Pancreas (tissue), 10 donors: Measurements from ENCODE around the gene CTIF. TPM values are rescaled to one million over a fixed set of nuclear protein-coding genes. Genes with fewer than 3 reads are reported as not detected.

Experiments
- ATAC-seq, 4 donors: fragments of 200-7000 bp; cut with Tn5 transposase; one replicate each; pipeline versions ENCODE4 v1.8.0 to v1.9.1; 2020; ENCODE audit warnings: mild to moderate bottlenecking in 4 of 4, moderate library complexity in 4 of 4
- DNase-seq, 6 donors: peaks; one replicate each; pipeline ENCODE4 v3.0.0-alpha.2; 2020
- FAIRE-seq: peaks from 2 replicates; lab custom pipeline; 2012; peaks lifted over from hg19 to GRCh38; lab: Jason Lieb, UNC
- H3K27ac ChIP-seq, 4 donors: fragments of 200-600 bp; sonication (generic); 1 replicate in 3 of 4; 2 replicates in 1 of 4; pipeline versions ENCODE4 v1.5.0 to v1.8.0; 2020
- H3K27me3 ChIP-seq, 4 donors: fragments of 200-600 bp; one replicate each; pipeline ENCODE4 v1.8.0; 2021
- H3K36me3 ChIP-seq, 3 donors: fragments of 200-600 bp; sonication (generic) in 1 of 3; one replicate each; pipeline versions ENCODE4 v1.5.0 to v1.8.0; 2020 to 2021
- H3K4me1 ChIP-seq, 3 donors: fragments of 200-600 bp; one replicate each; pipeline ENCODE4 v1.8.0; 2021
- H3K4me3 ChIP-seq, 4 donors: fragments of 200-600 bp; sonication (generic) in 2 of 4; one replicate each; pipeline versions ENCODE4 v1.5.0 to v1.8.0; 2020 to 2021
- H3K9me3 ChIP-seq, 4 donors: fragments of 200-600 bp; one replicate each; pipeline ENCODE4 v1.8.0; 2021
- WGBS, 2 donors: extraction: QIAGEN DNeasy Blood & Tissue Kit; methylation state at CpG; one replicate each; pipeline ENCODE4 v1.1.7; 2013; 5-methylcytosine and 5-hydroxymethylcytosine counted together
- intact Hi-C, 3 donors: fragments of 100-400 bp; cut with DNase I; formaldehyde crosslinking; loops; one replicate each; pipeline versions ENCODE4 v1.11.1 to v1.14.2; 2022
- polyA plus RNA-seq, 2 donors: library from polyadenylated mRNA; stranded (reverse); fragments of 200-250 nt; gene quantifications; one replicate each; pipeline ENCODE4 v1.2.3, GENCODE V29; 2013
- total RNA-seq, 6 donors: library from RNA; stranded (reverse); fragmentation: NEBNext Ultra II Directional in 4 of 6; extraction: Animal tissue kit (Norgen Biotek cat#: 25700) in 4 of 6; gene quantifications; one replicate each; pipeline versions ENCODE4 v1.2.1 to v1.2.4, GENCODE V29; 2021 to 2023
- TF ChIP-seq, protein P1 (sequence below), 4 donors: fragments of 200-600 bp; sonication (generic) in 3 of 4; IDR thresholded peaks; one replicate each; pipeline versions ENCODE4 v1.5.0 to v1.8.0; 2021; ENCODE audit warnings: antibody characterized with exemption in 4 of 4
- donor health status: healthy with polysubstance abuse.
- donor health status: DM: no; HTN: no; CAD: no; lungs with moderate emphysema.
- donor health status: DM: no; HTN: no; CAD: no.
- donor health status: control.
- donor health status: control.
- donor health status: Bipolar disorder and iron deficiency.
- donor health status: DM: yes; HTN: yes; CAD: no.
- donor health status: DM: no; HTN: no; CAD: no.
- donor health status: DM: no; HTN: no; CAD: no.
- donor health status: DM: yes; HTN: yes; CAD: no.

Gene CTIF
- total and polyA plus RNA-seq, 8 donors: 15.1 to 27.4 (median 16.7) TPM

DNA sequence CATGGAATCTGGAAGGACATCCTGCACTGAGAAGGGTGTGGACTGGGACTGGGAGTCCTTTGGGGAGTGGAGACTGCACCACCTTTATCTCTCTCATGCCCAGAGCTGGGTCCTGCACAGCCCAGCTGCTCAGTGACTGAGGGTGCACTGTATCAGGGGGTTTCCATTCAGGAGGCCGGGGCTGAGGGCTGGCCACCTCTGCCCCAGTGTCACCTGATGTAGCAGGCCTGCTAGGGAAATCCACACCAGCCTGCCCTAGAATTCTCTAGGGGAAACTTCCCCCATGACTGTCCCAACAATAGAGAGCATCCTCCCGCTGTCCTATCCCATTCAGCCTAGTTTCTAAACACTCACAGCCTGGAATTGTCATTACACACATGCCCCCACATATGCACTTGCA lies 116.7 kb downstream of the CTIF start:
- intact Hi-C loops: no loop called here
- Histone ChIP-seq H3K4me1 (no peaks in the 10 kb centered on the region), H3K27me3 (no peaks in the 10 kb centered on the region), H3K36me3 (no peaks in the 10 kb centered on the region), H3K4me3 (no peak overlapping the region), H3K9me3 (no peaks in the 10 kb centered on the region), H3K27ac (no peak overlapping the region)
- TF ChIP-seq, protein P1, sequence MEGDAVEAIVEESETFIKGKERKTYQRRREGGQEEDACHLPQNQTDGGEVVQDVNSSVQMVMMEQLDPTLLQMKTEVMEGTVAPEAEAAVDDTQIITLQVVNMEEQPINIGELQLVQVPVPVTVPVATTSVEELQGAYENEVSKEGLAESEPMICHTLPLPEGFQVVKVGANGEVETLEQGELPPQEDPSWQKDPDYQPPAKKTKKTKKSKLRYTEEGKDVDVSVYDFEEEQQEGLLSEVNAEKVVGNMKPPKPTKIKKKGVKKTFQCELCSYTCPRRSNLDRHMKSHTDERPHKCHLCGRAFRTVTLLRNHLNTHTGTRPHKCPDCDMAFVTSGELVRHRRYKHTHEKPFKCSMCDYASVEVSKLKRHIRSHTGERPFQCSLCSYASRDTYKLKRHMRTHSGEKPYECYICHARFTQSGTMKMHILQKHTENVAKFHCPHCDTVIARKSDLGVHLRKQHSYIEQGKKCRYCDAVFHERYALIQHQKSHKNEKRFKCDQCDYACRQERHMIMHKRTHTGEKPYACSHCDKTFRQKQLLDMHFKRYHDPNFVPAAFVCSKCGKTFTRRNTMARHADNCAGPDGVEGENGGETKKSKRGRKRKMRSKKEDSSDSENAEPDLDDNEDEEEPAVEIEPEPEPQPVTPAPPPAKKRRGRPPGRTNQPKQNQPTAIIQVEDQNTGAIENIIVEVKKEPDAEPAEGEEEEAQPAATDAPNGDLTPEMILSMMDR (IDR thresholded peaks at IDR 0.05): no peak
- no peak for FAIRE-seq
- DNase-seq: no peak
- ATAC-seq: no peak
- WGBS, 2 donors: 88 to 90% methylated on average over 2 of the region's 2 CpGs

DNA sequence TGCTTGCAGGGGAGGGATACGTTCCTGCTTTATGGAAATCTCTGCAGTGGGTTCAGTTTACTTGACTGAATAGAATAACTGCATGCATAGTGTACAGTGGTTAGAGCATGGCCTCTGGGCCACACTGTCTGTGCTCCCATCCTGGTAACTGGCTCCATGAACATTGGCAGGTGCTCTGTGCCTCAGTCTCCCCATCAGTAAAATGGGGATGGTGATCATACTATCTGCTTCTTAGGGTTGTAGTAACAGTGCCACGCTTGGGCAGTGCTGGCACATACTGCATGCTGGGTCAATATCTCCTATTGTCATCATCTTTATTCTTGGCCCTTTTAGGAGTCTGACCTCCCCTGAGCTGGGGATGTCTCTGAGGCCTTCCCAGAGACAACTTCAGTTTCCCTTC lies 117.3 kb downstream of the CTIF start:
- no peak for ATAC-seq
- Histone ChIP-seq H3K4me3 (no peak overlapping the region), H3K27ac (no peak overlapping the region), H3K4me1 (no peaks in the 10 kb centered on the region), H3K27me3 (no peaks in the 10 kb centered on the region), H3K36me3 (no peaks in the 10 kb centered on the region), H3K9me3 (no peaks in the 10 kb centered on the region)
- TF ChIP-seq, protein P1 (IDR thresholded peaks at IDR 0.05): no peak
- DNase-seq: no peak
- intact Hi-C loops: no loop called here
- WGBS, 2 donors: 84 to 85% methylated on average over 2 of the region's 2 CpGs
- no peak for FAIRE-seq

DNA sequence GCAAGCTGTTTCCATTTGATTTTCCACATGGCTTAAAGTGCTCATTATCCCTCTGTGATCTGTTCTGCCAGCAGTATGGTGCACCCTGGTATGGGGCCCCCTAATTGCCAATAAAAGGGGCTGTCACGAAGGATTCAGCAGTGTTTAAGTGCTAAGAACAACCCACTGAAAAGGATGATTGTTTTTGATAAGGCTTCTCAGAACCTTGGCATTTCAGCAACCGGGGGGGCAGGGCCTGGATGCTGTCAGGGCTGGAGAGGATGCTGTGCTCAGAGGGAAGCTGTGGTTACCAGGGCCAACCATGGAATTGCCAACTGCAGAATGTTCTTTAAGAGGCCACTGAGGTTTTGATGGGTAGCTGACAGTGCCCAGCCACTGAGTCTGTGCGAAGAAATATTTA lies 117.8 kb downstream of the CTIF start:
- no peak for ATAC-seq

DNA sequence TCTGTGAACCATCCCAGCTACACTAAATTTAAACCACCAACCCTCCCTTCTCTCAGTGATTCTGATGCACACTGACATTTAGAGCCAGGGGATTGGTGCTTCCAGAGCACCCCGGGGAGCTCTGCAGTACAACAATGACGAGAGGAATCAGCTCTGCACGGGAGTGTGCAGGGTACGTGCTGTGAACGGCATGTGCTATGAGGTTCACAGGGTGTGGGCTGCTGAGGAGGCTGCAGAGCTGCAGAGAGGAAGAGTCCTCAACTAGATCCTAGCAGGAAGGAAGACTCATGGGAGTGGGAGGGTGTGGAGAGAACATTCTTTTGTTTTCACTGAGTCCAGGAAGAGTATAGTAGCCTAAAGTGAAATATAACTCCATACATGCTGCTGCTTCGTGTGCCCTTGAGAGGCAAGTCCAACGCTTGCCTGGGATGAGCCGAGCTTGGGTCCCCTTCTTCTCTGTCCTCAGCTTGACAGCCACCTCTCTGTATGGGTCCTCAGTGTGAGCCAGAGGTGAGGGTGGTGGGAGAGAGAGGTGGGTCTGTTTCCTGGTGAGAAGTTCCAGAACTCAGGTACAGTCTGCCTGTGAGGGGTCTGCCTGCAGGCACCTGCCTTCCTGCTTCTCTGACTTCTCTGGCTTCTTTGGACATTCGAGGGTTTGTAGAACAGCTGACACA lies 118.8 kb downstream of the CTIF start:
- H3K27me3 ChIP-seq: no peaks in the 10 kb centered on the region
- no peaks in the 10 kb centered on the region for H3K36me3 ChIP-seq
- H3K27ac ChIP-seq: no peak overlapping the region
- ATAC-seq: no peak
- H3K4me1 ChIP-seq: no peaks in the 10 kb centered on the region
- no peak overlapping the region for H3K4me3 ChIP-seq
- H3K9me3 ChIP-seq: no peaks in the 10 kb centered on the region
- no peak for FAIRE-seq
- TF ChIP-seq, protein P1 (IDR thresholded peaks at IDR 0.05): no peak
- DNase-seq: no peak
- 81 to 90% methylated on average over 9 of the region's 9 CpGs for WGBS, 2 donors
- intact Hi-C loops: no loop called here

More for the DNA sequence above, 117.8 kb downstream of the CTIF start:
- TF ChIP-seq, protein P1 (IDR thresholded peaks at IDR 0.05): no peak
- intact Hi-C loops: no loop called here
- no peaks in the 10 kb centered on the region for H3K27me3 ChIP-seq
- FAIRE-seq: no peak
- no peak for DNase-seq
- WGBS, 2 donors: 86 to 94% methylated on average over 3 of the region's 3 CpGs
- H3K36me3 ChIP-seq: no peaks in the 10 kb centered on the region
- H3K27ac ChIP-seq: no peak overlapping the region
- H3K4me3 ChIP-seq: no peak overlapping the region
- H3K4me1 ChIP-seq: no peaks in the 10 kb centered on the region
- H3K9me3 ChIP-seq: no peaks in the 10 kb centered on the region

DNA sequence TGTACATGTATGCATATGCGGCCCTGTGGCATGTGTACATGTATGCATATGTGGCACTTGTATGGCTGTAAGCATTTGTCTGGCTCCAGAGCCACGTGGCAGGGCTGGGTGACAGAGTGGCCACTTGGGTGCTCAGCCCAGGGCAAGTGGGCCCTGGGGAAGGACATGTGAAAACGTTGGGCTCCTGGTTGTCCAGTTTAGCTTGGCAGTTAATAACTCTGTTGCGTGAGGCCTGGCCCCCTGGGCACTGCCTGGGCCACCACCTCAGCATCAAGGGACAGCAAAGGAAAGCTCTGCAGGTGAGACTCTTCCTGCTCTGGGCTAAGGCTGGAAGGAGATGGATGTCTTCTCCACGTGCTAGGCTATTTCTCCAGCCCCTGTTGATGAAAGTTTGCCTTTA lies 119.9 kb downstream of the CTIF start:
- intact Hi-C loops: no loop called here
- H3K4me1 ChIP-seq: no peaks in the 10 kb centered on the region
- H3K9me3 ChIP-seq: no peaks in the 10 kb centered on the region
- no peak overlapping the region for H3K27ac ChIP-seq
- no peaks in the 10 kb centered on the region for H3K36me3 ChIP-seq
- TF ChIP-seq, protein P1 (IDR thresholded peaks at IDR 0.05): no peak
- DNase-seq: no peak
- no peak for FAIRE-seq
- no peak overlapping the region for H3K4me3 ChIP-seq
- 76 to 79% methylated on average over 5 of the region's 5 CpGs for WGBS, 2 donors
- ATAC-seq: no peak
- no peaks in the 10 kb centered on the region for H3K27me3 ChIP-seq
